NT2/D1 (cell line): ENCODE measurements around the gene CA14.
A peak's percentile ranks its signal among the peaks of the same experiment; 100 is the strongest.

Experiments used
- DNase-seq: peaks from one replicate; pipeline ENCODE4 v3.0.0-alpha.2; 2011; ENCODE audit warnings: low read depth, low spot score
- H3K27me3 ChIP-seq: 2 replicates; pipeline ENCODE4 v1.6.0; 2011; ENCODE audit warnings: mild to moderate bottlenecking; ENCODE audit not compliant: insufficient read length, insufficient read depth
- H3K36me3 ChIP-seq: 2 replicates; pipeline ENCODE4 v1.6.1; 2011; ENCODE audit warnings: mild to moderate bottlenecking, low read length, mixed read lengths; ENCODE audit not compliant: insufficient read depth, insufficient read length
- H3K4me1 ChIP-seq: 2 replicates; pipeline ENCODE4 v1.5.1; 2011; ENCODE audit not compliant: insufficient read depth, insufficient read length
- H3K4me3 ChIP-seq: 2 replicates; pipeline ENCODE4 v1.5.1; 2011; ENCODE audit warnings: low read depth; ENCODE audit not compliant: insufficient read length
- H3K9ac ChIP-seq: 2 replicates; pipeline ENCODE4 v1.6.0; 2011; ENCODE audit warnings: low read depth; ENCODE audit not compliant: insufficient read length
- H3K9me3 ChIP-seq: 2 replicates; pipeline ENCODE4 v1.5.1; 2011; ENCODE audit warnings: mild to moderate bottlenecking, low read length; ENCODE audit not compliant: insufficient read depth
- SUZ12 ChIP-seq: IDR thresholded peaks from 2 replicates; pipeline ENCODE4 v1.6.1; 2011; ENCODE audit not compliant: insufficient read length, insufficient read depth; ENCODE audit errors: extremely low read depth
- YY1 ChIP-seq: IDR thresholded peaks from 2 replicates; pipeline ENCODE4 v1.6.1; 2011; ENCODE audit not compliant: insufficient read length, insufficient read depth
- ZNF274 ChIP-seq: IDR thresholded peaks from 2 replicates; pipeline ENCODE4 v1.6.1; 2011; ENCODE audit warnings: mild to moderate bottlenecking, low read depth, low read length

CA14 gene

DNA sequence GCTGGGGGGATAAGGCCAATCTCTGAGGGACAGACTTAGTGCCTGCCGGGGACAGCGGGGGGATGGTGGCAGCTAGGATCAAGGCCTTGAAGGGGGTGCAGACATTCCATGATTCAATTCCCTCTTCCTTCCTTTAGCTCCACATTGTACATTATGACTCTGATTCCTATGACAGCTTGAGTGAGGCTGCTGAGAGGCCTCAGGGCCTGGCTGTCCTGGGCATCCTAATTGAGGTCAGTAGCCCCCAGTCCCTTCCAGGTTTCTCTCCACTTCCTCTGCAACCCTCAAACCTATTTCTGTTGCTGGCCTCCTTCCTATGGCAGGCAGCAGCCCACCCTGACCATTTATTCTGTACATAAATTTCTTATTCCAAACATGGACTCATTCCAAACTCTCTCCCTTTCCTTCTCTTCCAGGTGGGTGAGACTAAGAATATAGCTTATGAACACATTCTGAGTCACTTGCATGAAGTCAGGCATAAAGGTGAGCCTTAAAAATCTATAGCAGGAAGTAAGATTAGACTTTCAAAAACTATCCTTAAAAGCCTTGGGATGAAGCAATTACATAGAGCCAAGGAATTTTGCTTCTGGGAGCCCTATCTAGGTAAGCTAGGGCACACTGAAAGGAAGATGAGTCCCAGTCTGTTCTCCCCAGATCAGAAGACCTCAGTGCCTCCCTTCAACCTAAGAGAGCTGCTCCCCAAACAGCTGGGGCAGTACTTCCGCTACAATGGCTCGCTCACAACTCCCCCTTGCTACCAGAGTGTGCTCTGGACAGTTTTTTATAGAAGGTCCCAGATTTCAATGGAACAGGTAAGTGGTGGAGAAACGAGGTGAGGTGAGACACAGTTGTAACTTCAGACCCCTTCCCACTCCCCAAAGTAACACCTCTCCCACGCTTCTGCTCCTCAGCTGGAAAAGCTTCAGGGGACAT lies 5.1 kb downstream of the CA14 start:
- no peaks in the 10 kb centered on the region for H3K27me3 ChIP-seq
- peaks cover 5% of the 10 kb centered on the region for H3K4me1 ChIP-seq
- DNase-seq, result no peak
- TF ChIP-seq ZNF274 (no peak), YY1 (no peak), SUZ12 (no peak)
- H3K9ac ChIP-seq, result no peak overlapping the region
- no peak overlapping the region for H3K4me3 ChIP-seq
- no peaks in the 10 kb centered on the region for H3K9me3 ChIP-seq
- H3K36me3 ChIP-seq, result peaks cover 55% of the 10 kb centered on the region

DNA sequence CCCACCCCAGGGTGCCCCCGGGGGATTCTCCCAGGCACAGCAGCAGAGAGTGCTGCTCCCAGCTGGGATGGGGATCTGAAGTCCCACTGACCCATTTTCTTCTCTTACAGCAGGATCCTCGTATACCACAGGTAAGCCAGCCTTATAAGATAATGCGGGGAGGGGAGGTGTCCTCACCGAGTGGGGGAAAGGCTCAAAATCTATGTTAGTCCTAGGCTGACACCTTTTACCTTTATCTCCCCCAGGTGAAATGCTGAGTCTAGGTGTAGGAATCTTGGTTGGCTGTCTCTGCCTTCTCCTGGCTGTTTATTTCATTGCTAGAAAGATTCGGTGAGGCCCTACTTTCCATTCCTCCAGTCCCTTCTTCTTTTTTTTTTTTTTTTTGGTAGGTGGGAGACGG lies 6.0 kb downstream of the CA14 start:
- Histone ChIP-seq H3K36me3 (peaks cover 58% of the 10 kb centered on the region), H3K4me1 (peaks cover 7% of the 10 kb centered on the region), H3K9me3 (no peaks in the 10 kb centered on the region), H3K27me3 (no peaks in the 10 kb centered on the region), H3K9ac (no peak overlapping the region), H3K4me3 (no peak overlapping the region)
- no peak for DNase-seq
- TF ChIP-seq SUZ12 (no peak), ZNF274 (no peak), YY1 (no peak)

DNA sequence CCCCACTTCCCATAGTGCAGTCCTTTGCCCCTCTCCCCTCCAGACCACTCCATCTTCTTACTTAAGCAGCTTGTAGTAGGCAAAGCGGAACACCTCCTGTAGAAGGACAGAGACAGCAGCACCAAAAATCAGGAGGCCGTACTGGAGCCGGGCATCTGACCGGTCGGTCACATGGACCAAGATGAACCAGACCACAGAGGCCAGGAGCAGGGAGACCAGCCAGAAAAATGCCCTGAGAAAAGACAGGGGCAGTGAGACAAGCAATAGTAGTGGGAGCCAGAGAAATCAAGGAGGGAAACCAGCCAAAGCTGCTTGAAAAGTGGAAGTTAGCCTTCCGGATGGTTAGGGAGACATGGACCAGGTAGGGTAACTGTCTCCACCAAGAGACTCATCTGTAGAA lies 10.3 kb downstream of the CA14 start:
- Histone ChIP-seq H3K9ac (peak overlapping the region; percentile 97), H3K36me3 (peaks cover 45% of the 10 kb centered on the region), H3K27me3 (no peaks in the 10 kb centered on the region), H3K4me1 (peaks cover 16% of the 10 kb centered on the region), H3K4me3 (peak overlapping the region; percentile 98), H3K9me3 (no peaks in the 10 kb centered on the region)
- no peak for TF ChIP-seq YY1
- no peak for TF ChIP-seq ZNF274
- TF ChIP-seq SUZ12, result no peak
- DNase-seq, result no peak

- Histone ChIP-seq H3K36me3 (peaks cover 41% of the 10 kb centered on the region), H3K9ac (peak overlapping the region; percentile 97), H3K27me3 (no peaks in the 10 kb centered on the region), H3K4me1 (peaks cover 20% of the 10 kb centered on the region), H3K4me3 (peak overlapping the region; percentile 98), H3K9me3 (no peaks in the 10 kb centered on the region)
- no peak for DNase-seq
- no peak for TF ChIP-seq ZNF274
- no peak for TF ChIP-seq YY1
- TF ChIP-seq SUZ12, result no peak
These were observed 10.7 kb downstream of the CA14 start for GRCh38 chr1:150268340-150268704.

DNA sequence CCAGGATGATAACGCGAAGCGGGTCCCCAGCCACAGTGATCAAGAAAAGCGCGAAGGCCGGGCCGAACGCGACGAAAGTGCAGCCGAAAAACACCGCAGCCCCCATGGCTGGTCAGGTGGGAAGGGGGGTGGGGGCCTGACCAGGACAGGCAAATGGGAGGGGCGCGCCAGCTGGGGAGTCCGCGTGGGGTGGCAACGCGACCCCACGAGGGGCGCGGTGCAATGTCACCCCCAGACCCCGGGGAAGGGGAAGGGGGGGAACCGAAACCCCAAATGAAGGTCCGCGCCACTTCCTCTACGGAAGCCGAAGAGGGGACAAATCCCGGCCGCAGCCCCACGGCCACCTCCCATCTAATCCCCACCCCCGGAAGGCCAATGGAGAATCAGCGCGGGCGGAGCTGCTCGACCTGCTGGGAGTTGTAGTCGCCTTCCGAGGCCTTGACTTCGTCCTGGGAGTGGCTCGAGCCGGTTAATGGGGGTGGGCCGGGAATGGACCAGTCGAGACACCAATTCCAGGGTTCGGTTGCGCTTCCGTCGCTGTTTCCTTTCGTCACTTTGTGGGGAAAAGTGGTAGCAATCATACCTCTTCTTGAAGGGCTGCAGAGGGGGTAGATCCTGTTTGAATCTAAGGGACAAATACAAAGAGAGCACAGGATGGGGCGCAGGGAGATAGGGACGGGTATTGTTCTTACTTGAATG lies 11.3 kb downstream of the CA14 start, which contains the start of gene APH1A:
Gene APH1A, minus strand, starts transcription at position 312 of the 699 bp plus-strand sequence. Its CDS starts 206 bp downstream, at position 106.
- TF ChIP-seq YY1 (peak; percentile 27), ZNF274 (no peak), SUZ12 (no peak)
- Histone ChIP-seq H3K9me3 (no peaks in the 10 kb centered on the region), H3K4me1 (peaks cover 20% of the 10 kb centered on the region), H3K4me3 (peak within 1 kb of the TSS; percentile 98), H3K36me3 (peaks cover 37% of the 10 kb centered on the region), H3K9ac (peak within 1 kb of the TSS; percentile 97), H3K27me3 (no peaks in the 10 kb centered on the region)
- peak; percentile 99 for DNase-seq

GRCh38 chr1:150269451-150269850 lies 11.9 kb downstream of the CA14 start:
- H3K27me3 ChIP-seq, result no peaks in the 10 kb centered on the region
- H3K9me3 ChIP-seq, result no peaks in the 10 kb centered on the region
- peaks cover 20% of the 10 kb centered on the region for H3K4me1 ChIP-seq
- no peak for DNase-seq
- peaks cover 35% of the 10 kb centered on the region for H3K36me3 ChIP-seq
- H3K9ac ChIP-seq, result peak overlapping the region; percentile 46
- peak overlapping the region; percentile 98 for H3K4me3 ChIP-seq
- TF ChIP-seq ZNF274 (no peak), YY1 (no peak)

DNA sequence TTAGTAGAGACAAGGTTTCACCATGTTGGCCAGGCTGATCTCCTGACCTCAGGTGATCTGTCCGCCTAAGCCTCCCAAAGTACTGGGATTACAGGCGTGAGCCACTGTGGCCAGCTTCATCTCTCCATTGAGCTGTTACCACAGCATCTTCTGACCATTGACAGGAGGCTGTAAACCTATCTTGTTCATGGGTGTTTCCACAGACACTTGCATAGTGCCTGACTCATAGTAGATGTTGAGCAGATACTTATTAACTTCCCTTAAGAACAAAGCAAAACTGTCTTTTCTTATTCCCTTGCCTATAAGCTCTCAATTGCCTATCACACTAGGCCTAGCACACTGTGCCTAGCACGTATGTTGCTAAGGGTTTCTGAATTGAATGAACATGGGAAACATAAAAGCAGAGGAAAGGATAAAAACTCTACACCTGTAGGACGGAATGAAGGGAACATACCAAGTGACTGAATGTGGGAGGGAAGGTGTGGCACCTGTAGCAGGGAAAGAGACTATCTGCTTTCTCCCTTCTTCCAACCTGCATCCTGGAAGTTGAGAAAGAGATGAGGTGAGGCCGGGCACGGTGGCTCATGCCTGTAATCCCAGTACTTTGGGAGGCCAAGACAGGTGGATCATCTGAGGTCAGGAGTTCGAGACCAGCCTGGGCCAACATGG lies 13.9 kb downstream of the CA14 start:
- no peaks in the 10 kb centered on the region for H3K9me3 ChIP-seq

More for the DNA sequence above, 13.9 kb downstream of the CA14 start:
- H3K27me3 ChIP-seq, result no peaks in the 10 kb centered on the region
- no peak for DNase-seq
- peaks cover 15% of the 10 kb centered on the region for H3K36me3 ChIP-seq
- TF ChIP-seq YY1 (no peak), ZNF274 (no peak), SUZ12 (no peak)
- H3K4me3 ChIP-seq, result no peak overlapping the region
- peaks cover 20% of the 10 kb centered on the region for H3K4me1 ChIP-seq
- H3K9ac ChIP-seq, result no peak overlapping the region
